Inferior parietal cortex (tissue), 1 donor: ENCODE measurements around the gene ATP10A.
"Not testable (repeated sequence)": the region's sequence is repeated elsewhere in the genome, so short reads cannot be mapped to it uniquely, and the experiment has no call there.

Experiments
- DNase-seq: peaks from one replicate; pipeline ENCODE4 v3.0.0-alpha.2; 2016; ENCODE audit errors: extremely low spot score

The ATP10A gene

DNA sequence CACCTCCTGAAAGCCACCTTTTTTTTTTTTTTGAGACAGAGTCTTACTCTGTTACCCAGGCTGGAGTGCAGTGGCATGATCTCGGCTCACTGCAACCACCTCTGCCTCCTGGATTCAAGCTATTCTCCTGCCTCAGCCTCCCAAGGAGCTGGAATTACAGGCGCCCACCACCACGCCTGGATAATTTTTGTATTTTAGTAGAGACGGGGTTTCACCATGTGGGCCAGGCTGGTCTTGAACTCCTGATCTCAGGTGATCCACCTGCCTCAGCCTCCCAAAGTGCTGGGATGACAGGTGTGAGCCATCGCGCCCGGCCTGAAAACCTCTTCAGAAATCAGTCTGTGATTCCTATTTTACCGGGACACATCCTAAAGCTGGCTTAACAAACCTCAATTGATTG, 91.4 kb downstream of the ATP10A start:
- not testable (repeated sequence) for DNase-seq

DNA sequence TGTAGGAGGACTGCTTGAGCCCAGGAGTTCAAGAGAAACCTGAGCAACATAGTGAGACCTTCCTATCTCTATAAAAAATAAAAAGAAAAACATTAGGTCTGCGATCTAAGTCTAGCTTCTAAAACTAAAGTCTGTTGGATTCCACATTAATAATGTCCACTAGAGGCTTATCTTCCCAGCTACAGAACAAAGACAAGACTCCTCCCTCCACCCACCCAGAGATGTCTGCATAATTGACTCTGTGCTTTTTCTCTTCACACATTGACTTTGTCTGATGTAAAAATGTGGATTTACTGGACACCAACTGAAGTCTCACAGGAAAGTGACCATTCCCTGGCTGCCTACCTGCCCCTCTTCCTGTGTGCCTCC, 91.8 kb downstream of the ATP10A start:
- no peak for DNase-seq

DNA sequence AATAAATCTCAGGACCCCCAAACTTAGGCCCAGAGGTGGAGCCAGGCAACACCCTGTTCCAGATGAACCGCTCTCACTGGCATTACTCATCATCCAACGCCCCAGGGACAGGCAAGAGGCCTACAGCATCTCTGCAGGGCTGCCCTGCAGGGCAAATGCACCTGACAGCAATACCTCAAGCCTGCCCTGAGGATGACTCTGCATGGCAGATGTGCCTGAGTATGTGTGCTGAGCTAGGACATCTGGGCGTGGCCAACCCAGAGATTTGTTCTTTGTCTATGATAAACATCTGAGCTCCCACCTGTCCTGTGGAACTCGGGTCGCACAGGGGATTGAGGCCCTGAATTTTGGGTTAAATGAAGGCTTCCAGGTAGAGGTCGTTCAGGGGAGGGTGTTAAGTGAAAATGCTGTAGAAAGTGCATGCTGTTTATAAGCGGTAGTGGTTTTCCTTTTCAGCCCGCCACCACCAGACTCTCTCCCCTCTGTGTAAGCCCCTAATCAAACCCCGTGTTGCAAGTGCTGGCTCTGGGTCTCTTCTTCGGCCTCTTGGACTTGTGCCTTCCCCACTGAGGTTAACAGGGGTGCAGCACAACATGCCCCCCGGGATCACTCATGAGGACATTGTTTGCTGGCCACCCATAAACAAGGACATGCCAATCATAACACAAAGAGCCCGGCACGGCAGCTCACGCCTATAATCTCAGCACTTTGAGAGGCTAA, 92.3 kb downstream of the ATP10A start:
- no peak for DNase-seq

DNA sequence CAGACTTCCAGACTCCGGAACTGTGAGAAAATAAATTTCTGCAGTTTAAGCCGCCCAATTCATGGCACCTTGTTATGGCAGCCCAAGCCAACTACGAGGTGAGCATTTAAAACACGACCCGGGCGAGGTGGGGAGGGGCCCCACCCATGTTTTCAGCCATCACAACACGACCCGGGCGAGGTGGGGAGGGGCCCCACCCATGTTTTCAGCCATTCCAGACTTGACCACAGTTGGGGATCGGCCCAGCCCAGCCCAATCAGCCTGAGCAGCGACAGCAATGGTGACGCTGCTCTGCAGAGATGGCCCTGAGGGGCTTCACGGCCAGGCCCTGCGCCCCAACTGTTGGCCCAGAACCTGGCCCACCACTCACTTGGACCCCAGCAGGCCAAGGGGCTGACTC, 93.1 kb downstream of the ATP10A start:
- DNase-seq, result no peak

- no peak for DNase-seq
These were observed 94.9 kb downstream of the ATP10A start for GRCh38 chr15:25768271-25768670.

DNA sequence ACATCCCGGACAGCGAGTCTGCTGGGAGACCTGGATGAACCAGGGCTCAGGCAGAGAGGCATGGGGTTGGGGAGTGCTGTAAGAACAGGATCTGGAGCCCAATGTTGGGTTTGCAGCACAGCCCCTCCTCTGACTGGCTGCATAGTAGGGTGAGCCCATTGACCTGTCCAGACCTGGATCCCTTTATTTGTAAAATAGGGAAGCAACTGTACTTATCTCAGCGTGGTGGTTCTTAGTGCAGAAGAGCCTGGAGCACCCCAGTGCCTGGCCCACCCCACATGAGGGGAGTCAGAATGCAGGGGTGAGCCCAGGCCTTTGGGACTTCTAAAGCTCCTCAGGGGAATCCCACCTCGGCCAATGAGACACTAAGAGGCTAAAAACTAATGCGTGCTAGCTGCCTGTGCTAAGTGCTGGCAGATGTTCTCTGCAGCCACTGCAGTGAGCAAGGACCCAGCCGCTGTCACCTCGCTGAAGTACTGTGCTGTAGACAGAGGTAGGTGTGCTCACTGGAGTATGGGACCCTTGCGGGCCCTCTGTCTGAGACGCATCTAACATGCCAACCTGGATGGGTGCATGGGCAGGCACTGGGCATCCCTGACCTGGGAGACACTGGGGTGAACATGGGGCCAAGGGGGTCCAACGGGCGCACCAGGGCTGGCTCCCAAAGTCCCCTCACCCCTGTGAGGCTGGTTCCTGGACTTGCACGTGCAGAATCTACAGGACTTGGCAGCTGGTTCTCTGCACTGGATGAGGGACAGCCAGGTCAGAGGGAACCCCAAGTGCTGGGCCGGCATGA, 95.6 kb downstream of the ATP10A start:
- no peak for DNase-seq

GRCh38 chr15:25766417-25766816, 96.7 kb downstream of the ATP10A start:
- no peak for DNase-seq

GRCh38 chr15:25764980-25765735, 98.0 kb downstream of the ATP10A start:
- DNase-seq, result no peak

DNA sequence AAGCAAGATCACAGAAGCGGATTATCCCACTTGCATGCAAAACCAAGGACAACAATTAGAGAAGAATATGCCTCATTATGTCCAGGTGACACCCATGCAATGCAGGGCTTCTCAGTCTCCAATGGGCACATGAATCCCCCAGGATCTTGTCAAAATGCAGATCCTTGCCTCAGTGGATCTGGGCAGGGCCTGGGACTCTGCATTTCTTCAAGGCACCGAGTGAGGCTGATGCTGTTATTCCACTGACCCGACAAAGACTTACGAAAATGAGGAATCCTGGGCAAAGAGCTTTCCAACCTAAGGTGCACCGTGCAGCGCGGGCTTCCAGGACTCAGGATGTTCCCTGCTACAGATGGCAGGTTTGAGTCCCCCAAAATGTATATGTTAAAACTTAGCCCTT, 99.2 kb downstream of the ATP10A start:
- no peak for DNase-seq

DNA sequence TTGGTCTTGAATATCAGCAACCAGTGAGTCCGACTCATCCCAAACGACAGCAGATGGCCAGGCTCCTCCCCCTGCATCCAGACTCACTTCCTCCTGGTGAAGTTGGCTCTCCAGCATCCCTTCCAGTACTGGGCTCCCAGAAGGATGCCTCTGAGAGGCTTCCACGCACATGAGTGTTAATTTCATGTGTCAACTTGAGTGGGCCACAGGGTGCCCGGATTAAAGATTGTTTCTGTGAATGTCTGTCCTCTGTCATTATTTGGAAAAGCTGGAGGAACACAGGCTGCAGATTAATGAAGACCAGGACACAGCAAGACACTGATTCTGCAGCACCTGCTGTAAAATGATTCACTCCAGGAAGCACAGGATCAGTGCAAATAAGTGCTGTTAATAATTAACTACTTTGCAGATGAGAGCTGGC, 99.8 kb downstream of the ATP10A start:
- DNase-seq, result no peak

DNA sequence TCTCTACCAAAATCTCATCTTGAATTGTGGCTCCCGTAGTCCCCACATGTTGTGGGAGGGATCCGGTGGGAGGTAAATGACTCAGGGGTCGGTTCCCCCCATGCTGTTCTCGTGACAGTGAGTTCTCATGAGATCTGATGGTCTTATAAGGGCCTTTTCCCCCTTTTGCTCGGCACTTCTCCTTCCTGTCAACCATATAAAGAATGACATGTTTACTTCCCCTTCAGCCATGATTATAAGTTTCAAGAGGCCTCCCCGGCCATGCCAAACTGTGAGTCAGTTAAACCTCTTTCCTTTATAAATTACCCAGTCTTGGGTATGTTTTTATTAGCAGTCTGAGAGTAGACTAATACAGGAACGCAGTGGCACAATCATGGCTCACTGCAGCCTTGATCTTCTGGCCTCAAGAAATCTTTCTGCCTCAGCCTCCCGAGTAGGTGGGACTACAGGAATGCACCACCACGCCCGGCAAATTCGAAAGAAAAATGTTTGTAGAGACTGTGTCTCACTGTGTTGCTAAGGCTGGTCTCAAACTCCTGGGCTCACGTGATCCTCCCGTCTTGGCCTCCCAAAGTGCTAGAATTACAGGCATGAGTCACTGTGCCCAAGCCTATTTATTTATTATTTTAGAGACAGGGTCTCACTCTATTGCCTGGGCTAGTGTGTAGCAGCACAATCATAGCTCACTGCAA, 101.0 kb downstream of the ATP10A start:
- no peak for DNase-seq

- no peak for DNase-seq
These were observed 103.7 kb downstream of the ATP10A start for GRCh38 chr15:25759421-25759820.

GRCh38 chr15:25758612-25759011, 104.5 kb downstream of the ATP10A start:
- DNase-seq, result not testable (repeated sequence)

DNA sequence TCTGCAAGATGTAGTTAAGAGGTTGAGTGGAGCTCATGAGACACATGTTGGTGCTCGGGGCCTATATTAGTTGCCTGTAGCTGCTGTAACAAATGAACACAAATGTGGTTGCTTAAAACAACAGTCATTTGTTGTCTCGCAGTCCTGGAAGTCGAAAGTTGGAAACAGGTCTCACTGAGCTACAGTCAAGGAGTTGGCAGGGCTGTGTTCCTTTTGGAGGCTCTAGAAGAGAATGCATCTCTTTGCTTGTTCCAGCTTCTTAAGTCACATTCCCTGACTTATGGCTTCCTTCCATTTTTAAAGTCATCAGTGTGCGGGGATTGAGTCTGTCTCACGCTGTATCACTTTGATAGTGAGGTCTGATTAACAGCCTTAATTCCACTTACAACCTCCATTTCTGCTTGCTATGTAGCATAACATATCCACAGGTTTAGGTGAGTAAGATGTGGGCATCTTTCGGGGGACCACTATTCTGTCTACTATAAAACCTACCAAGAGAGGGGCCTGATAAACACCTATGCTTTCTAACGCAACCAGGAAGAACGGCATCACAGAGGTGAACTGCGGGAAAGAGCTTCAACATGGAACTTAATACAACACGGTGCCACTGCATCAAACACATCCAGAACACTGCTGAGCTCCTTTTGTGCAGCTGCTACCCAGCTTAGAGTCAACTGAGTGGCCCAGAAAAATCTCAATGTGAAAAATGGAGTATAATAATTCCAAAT, 119.4 kb downstream of the ATP10A start:
- DNase-seq, result no peak

DNA sequence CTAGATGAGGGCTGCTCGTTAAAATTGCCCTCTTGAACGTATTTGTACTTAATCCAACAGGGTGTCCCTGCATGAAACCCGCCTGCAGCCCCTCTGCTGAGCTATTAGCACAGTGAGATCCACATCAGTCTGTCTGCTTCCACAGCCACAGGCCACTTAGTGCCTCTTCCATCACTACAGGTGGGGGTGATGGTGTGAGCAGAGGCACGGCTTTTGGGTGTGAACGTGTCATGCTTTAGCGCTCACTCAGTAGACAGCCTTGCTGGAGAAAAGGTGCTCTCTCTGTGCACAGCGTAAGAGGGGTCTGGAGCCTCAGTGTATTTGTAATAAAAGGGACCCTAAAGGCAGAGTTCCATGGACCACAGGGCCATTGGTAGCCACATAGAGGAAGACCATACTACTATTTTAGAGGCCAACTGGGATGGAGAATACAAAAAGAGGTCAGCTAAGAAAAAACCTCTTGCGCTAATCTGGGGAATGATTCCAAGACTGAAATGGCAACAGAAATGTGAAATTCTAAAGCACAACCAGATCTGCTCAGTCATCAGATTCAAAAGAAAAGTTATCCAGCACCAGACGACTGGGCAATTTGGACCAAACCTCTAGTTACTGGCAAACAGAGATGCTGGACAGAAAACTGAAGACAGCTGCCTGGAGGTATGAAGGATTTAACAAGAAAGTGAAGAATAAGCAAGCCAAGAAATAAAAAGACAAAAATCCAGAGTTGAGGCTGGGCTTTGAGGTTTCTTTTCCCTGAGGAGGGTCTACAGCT, 120.2 kb downstream of the ATP10A start:
- DNase-seq, result no peak

GRCh38 chr15:25742041-25742730, 120.9 kb downstream of the ATP10A start:
- no peak for DNase-seq

GRCh38 chr15:25741256-25741580, 121.9 kb downstream of the ATP10A start:
- DNase-seq, result no peak

GRCh38 chr15:25740383-25741255, 122.5 kb downstream of the ATP10A start:
- no peak for DNase-seq

DNA sequence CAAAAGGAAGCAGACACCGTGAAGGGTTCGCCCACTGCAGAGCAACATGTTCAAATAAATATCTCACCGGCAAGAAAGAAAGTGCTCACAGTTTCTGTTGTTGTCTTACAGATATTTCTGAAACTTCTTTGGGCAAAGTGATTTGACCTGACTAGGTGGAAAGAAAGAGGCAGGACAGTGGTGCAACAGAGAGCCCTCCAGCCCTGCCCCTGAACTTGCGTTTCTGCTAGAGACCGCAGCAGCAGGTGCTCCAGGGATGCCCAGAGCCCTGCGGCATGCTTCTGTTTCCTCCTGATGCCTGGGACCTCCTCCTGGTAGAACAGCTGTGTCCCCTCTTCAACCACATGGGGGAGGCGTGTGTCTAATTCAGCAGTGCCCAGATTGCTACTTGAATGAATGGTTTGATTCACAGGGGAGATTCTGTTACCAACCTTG, 123.4 kb downstream of the ATP10A start:
- DNase-seq, result peak; percentile 13
